Activated CD4-positive, alpha-beta T cell treated with anti-CD3 and anti-CD28 coated beads, Interleukin-10, Interleukin-2, amounts not matched to agents 100 ng/mL and 50 ng/mL, durations not matched to agents 16 hours and 8 hours (primary cell): ENCODE measurements around the gene EFNA3.
"Not testable (repeated sequence)": the region's sequence is repeated elsewhere in the genome, so short reads cannot be mapped to it uniquely, and the experiment has no call there.

Experiments
- DNase-seq: peaks from one replicate; pipeline ENCODE4 v3.0.0-alpha.2; 2020

Gene EFNA3

GRCh38 chr1:155118090-155118489 lies 39.5 kb downstream of the EFNA3 start:
- DNase-seq: not testable (repeated sequence)

GRCh38 chr1:155120253-155120652 lies 41.6 kb downstream of the EFNA3 start:
- DNase-seq: no peak

GRCh38 chr1:155121249-155121648 lies 42.6 kb downstream of the EFNA3 start:
- DNase-seq: no peak

- no peak for DNase-seq
These were observed 43.7 kb downstream of the EFNA3 start for GRCh38 chr1:155122308-155122707.

- DNase-seq: no peak
These were observed 45.2 kb downstream of the EFNA3 start for GRCh38 chr1:155123801-155124200.

GRCh38 chr1:155124503-155125463 lies 46.1 kb downstream of the EFNA3 start:
- DNase-seq: no peak

- DNase-seq: no peak
These were observed 46.9 kb downstream of the EFNA3 start for GRCh38 chr1:155125511-155125945.

- no peak for DNase-seq
These were observed 47.4 kb downstream of the EFNA3 start for GRCh38 chr1:155125946-155126555.

GRCh38 chr1:155126556-155127104 lies 48.0 kb downstream of the EFNA3 start:
- peak; percentile 16 for DNase-seq

GRCh38 chr1:155127105-155127966 lies 48.7 kb downstream of the EFNA3 start, which contains the start of gene EFNA1:
Gene EFNA1 (plus strand): TSS chr1:155127876. CDS start chr1:155127978, 102 bp downstream.
- peak; percentile 35 for DNase-seq

- no peak for DNase-seq
These were observed 49.5 kb downstream of the EFNA3 start for GRCh38 chr1:155127967-155128754.

- DNase-seq: no peak
These were observed 50.3 kb downstream of the EFNA3 start for GRCh38 chr1:155128755-155129473.

- no peak for DNase-seq
These were observed 51.8 kb downstream of the EFNA3 start for GRCh38 chr1:155130272-155131006.

- no peak for DNase-seq
These were observed 52.6 kb downstream of the EFNA3 start for GRCh38 chr1:155131285-155131684.

GRCh38 chr1:155131856-155132255 lies 53.2 kb downstream of the EFNA3 start:
- no peak for DNase-seq

GRCh38 chr1:155133799-155134281 lies 55.2 kb downstream of the EFNA3 start:
- DNase-seq: no peak

- no peak for DNase-seq
These were observed 55.7 kb downstream of the EFNA3 start for GRCh38 chr1:155134322-155134721.

GRCh38 chr1:155134880-155135414 lies 56.3 kb downstream of the EFNA3 start:
- DNase-seq: peak; percentile 72

GRCh38 chr1:155135415-155136028 lies 56.9 kb downstream of the EFNA3 start, which contains the start of gene SLC50A1:
Gene SLC50A1 (plus strand): TSS chr1:155135852. CDS start chr1:155135912, 60 bp downstream.
- DNase-seq: peak; percentile 97
